ENCODE data around the gene PTPRA.
"Not testable (repeated sequence)": the region's sequence is repeated elsewhere in the genome, so short reads cannot be mapped to it uniquely, and the experiment has no call there.

The PTPRA gene

GRCh38 chr20:2995796-2996195 is 122.5 kb downstream of the PTPRA start:
- Histone ChIP-seq H3K9me3 (ENCODE audit: control insufficient read depth, insufficient read depth, low read length) (no peaks in the 10 kb centered on the region), H3K36me3 (ENCODE audit: insufficient read depth, low read length) (peaks cover 2% of the 10 kb centered on the region; the same call in 1 of the 2 replicates), H3K9ac (ENCODE audit: low read depth, low read length) (no peak overlapping the region), H3K4me1 (ENCODE audit: insufficient read depth, low read length) (no peaks in the 10 kb centered on the region)

- Histone ChIP-seq H3K9me3 (ENCODE audit: control insufficient read depth, insufficient read depth, low read length) (no peaks in the 10 kb centered on the region), H3K9ac (ENCODE audit: low read depth, low read length) (no peak overlapping the region), H3K4me1 (ENCODE audit: insufficient read depth, low read length) (no peaks in the 10 kb centered on the region; the same call in 1 of the 2 replicates), H3K36me3 (ENCODE audit: insufficient read depth, low read length) (no peaks in the 10 kb centered on the region)
Measured at GRCh38 chr20:2998728-2999127, 125.4 kb downstream of the PTPRA start.

GRCh38 chr20:3000852-3001523 is 127.7 kb downstream of the PTPRA start:
- no peaks in the 10 kb centered on the region; the same call in 1 of the 2 replicates for H3K36me3 ChIP-seq (ENCODE audit: insufficient read depth, low read length)
- no peak overlapping the region for H3K9ac ChIP-seq (ENCODE audit: low read depth, low read length)
- no peaks in the 10 kb centered on the region for H3K9me3 ChIP-seq (ENCODE audit: control insufficient read depth, insufficient read depth, low read length)
- peaks cover 3% of the 10 kb centered on the region; the same call in 1 of the 2 replicates for H3K4me1 ChIP-seq (ENCODE audit: insufficient read depth, low read length)

- Histone ChIP-seq H3K4me1 (ENCODE audit: insufficient read depth, low read length) (peaks cover 3% of the 10 kb centered on the region; the same call in 1 of the 2 replicates), H3K9ac (ENCODE audit: low read depth, low read length) (no peak overlapping the region), H3K9me3 (ENCODE audit: control insufficient read depth, insufficient read depth, low read length) (no peaks in the 10 kb centered on the region), H3K36me3 (ENCODE audit: insufficient read depth, low read length) (peaks cover 5% of the 10 kb centered on the region)
Measured at GRCh38 chr20:3003416-3003815, 130.1 kb downstream of the PTPRA start.

GRCh38 chr20:3010985-3011723 is 137.9 kb downstream of the PTPRA start:
- Histone ChIP-seq H3K9ac (ENCODE audit: low read depth, low read length) (no peak overlapping the region), H3K9me3 (ENCODE audit: control insufficient read depth, insufficient read depth, low read length) (no peaks in the 10 kb centered on the region), H3K4me1 (ENCODE audit: insufficient read depth, low read length) (no peaks in the 10 kb centered on the region), H3K36me3 (ENCODE audit: insufficient read depth, low read length) (peaks cover 6% of the 10 kb centered on the region)

- H3K36me3 ChIP-seq (ENCODE audit: insufficient read depth, low read length), result peaks cover 6% of the 10 kb centered on the region
- H3K4me1 ChIP-seq (ENCODE audit: insufficient read depth, low read length), result no peaks in the 10 kb centered on the region
- no peak overlapping the region for H3K9ac ChIP-seq (ENCODE audit: low read depth, low read length)
- no peaks in the 10 kb centered on the region for H3K9me3 ChIP-seq (ENCODE audit: control insufficient read depth, insufficient read depth, low read length)
Measured at GRCh38 chr20:3011752-3012151, 138.5 kb downstream of the PTPRA start.

GRCh38 chr20:3013771-3014170 is 140.5 kb downstream of the PTPRA start:
- Histone ChIP-seq H3K36me3 (ENCODE audit: insufficient read depth, low read length) (peaks cover 11% of the 10 kb centered on the region; the same call in 1 of the 2 replicates), H3K9ac (ENCODE audit: low read depth, low read length) (no peak overlapping the region)

GRCh38 chr20:3014179-3014578 is 140.9 kb downstream of the PTPRA start:
- Histone ChIP-seq H3K9me3 (ENCODE audit: control insufficient read depth, insufficient read depth, low read length) (no peaks in the 10 kb centered on the region), H3K4me1 (ENCODE audit: insufficient read depth, low read length) (no peaks in the 10 kb centered on the region), H3K9ac (ENCODE audit: low read depth, low read length) (no peak overlapping the region), H3K36me3 (ENCODE audit: insufficient read depth, low read length) (peaks cover 11% of the 10 kb centered on the region; the same call in 1 of the 2 replicates)

More at GRCh38 chr20:3013771-3014170, 140.5 kb downstream of the PTPRA start:
- H3K9me3 ChIP-seq (ENCODE audit: control insufficient read depth, insufficient read depth, low read length), result no peaks in the 10 kb centered on the region
- no peaks in the 10 kb centered on the region for H3K4me1 ChIP-seq (ENCODE audit: insufficient read depth, low read length)

- Histone ChIP-seq H3K9ac (ENCODE audit: low read depth, low read length) (no peak overlapping the region), H3K36me3 (ENCODE audit: insufficient read depth, low read length) (peaks cover 11% of the 10 kb centered on the region; the same call in 1 of the 2 replicates), H3K9me3 (ENCODE audit: control insufficient read depth, insufficient read depth, low read length) (no peaks in the 10 kb centered on the region), H3K4me1 (ENCODE audit: insufficient read depth, low read length) (no peaks in the 10 kb centered on the region)
Measured at GRCh38 chr20:3014662-3015061, 141.4 kb downstream of the PTPRA start.

- H3K36me3 ChIP-seq (ENCODE audit: insufficient read depth, low read length), result peaks cover 12% of the 10 kb centered on the region; the same call in 1 of the 2 replicates
- not testable (repeated sequence) for H3K9ac ChIP-seq (ENCODE audit: low read depth, low read length); H3K4me1 ChIP-seq (ENCODE audit: insufficient read depth, low read length); H3K9me3 ChIP-seq (ENCODE audit: control insufficient read depth, insufficient read depth, low read length)
Measured at GRCh38 chr20:3015302-3015701, 142.0 kb downstream of the PTPRA start.

GRCh38 chr20:3021327-3021726 is 148.0 kb downstream of the PTPRA start:
- Histone ChIP-seq H3K9ac (ENCODE audit: low read depth, low read length) (no peak overlapping the region), H3K9me3 (ENCODE audit: control insufficient read depth, insufficient read depth, low read length) (no peaks in the 10 kb centered on the region), H3K4me1 (ENCODE audit: insufficient read depth, low read length) (no peaks in the 10 kb centered on the region), H3K36me3 (ENCODE audit: insufficient read depth, low read length) (peaks cover 23% of the 10 kb centered on the region; the same call in 1 of the 2 replicates)

GRCh38 chr20:3021777-3022176 is 148.5 kb downstream of the PTPRA start:
- Histone ChIP-seq H3K9ac (ENCODE audit: low read depth, low read length) (no peak overlapping the region), H3K36me3 (ENCODE audit: insufficient read depth, low read length) (peaks cover 25% of the 10 kb centered on the region; the same call in 1 of the 2 replicates), H3K4me1 (ENCODE audit: insufficient read depth, low read length) (no peaks in the 10 kb centered on the region), H3K9me3 (ENCODE audit: control insufficient read depth, insufficient read depth, low read length) (no peaks in the 10 kb centered on the region)

- H3K9ac ChIP-seq (ENCODE audit: low read depth, low read length); H3K4me1 ChIP-seq (ENCODE audit: insufficient read depth, low read length); H3K9me3 ChIP-seq (ENCODE audit: control insufficient read depth, insufficient read depth, low read length): not testable (repeated sequence)
- peaks cover 17% of the 10 kb centered on the region for H3K36me3 ChIP-seq (ENCODE audit: insufficient read depth, low read length)
Measured at GRCh38 chr20:3022559-3023490, 149.5 kb downstream of the PTPRA start.

- H3K36me3 ChIP-seq (ENCODE audit: insufficient read depth, low read length), result peaks cover 18% of the 10 kb centered on the region
- no peak overlapping the region for H3K9ac ChIP-seq (ENCODE audit: low read depth, low read length)
- no peaks in the 10 kb centered on the region for H3K4me1 ChIP-seq (ENCODE audit: insufficient read depth, low read length)
- H3K9me3 ChIP-seq (ENCODE audit: control insufficient read depth, insufficient read depth, low read length), result no peaks in the 10 kb centered on the region
Measured at GRCh38 chr20:3027987-3028386, 154.7 kb downstream of the PTPRA start.
